Liver (tissue), 3 donors: Measurements from ENCODE around the gene SEL1L2.

Experiments used
- CTCF ChIP-seq: fragments of 150-350 bp; IDR thresholded peaks from 2 replicates; pipeline ENCODE4 v1.5.1; 2017; ENCODE audit warnings: improper control_type of control experiment, low read depth, low read length; ENCODE audit not compliant: missing input control
- EGR1 ChIP-seq, 2 donors: IDR thresholded peaks; 2 replicates each; pipeline ENCODE4 v1.6.1; 2016 to 2018; ENCODE audit warnings: antibody characterized with exemption in 2 of 2, low read depth in 2 of 2
- JUND ChIP-seq, 2 donors: IDR thresholded peaks; 2 replicates each; pipeline ENCODE4 v1.6.1; 2016; ENCODE audit warnings: antibody characterized with exemption in 2 of 2
- MAX ChIP-seq: IDR thresholded peaks from 2 replicates; pipeline ENCODE4 v1.6.1; 2016; ENCODE audit warnings: antibody characterized with exemption
- RAD21 ChIP-seq, 2 donors: IDR thresholded peaks; 2 replicates each; pipeline ENCODE4 v1.6.1; 2016; ENCODE audit warnings: antibody characterized with exemption in 2 of 2, mild to moderate bottlenecking in 2 of 2
- SP1 ChIP-seq: IDR thresholded peaks from 2 replicates; pipeline ENCODE4 v1.6.1; 2018; ENCODE audit warnings: antibody characterized with exemption, mild to moderate bottlenecking
- TAF1 ChIP-seq: conservative IDR thresholded peaks from 2 replicates; pipeline ENCODE4 v1.6.1; 2016; ENCODE audit warnings: antibody characterized with exemption, mild to moderate bottlenecking
- ZBTB33 ChIP-seq: IDR thresholded peaks from 2 replicates; pipeline ENCODE4 v1.6.1; 2016; ENCODE audit warnings: antibody characterized with exemption
- donor health status: healthy.
- donor health status: healthy.

GRCh38 chr20:13878566-13878965 is 111.8 kb downstream of the SEL1L2 start:
- TF ChIP-seq TAF1 = no peak
- TF ChIP-seq CTCF = no peak
- TF ChIP-seq EGR1 (IDR thresholded peaks at IDR 0.05; ENCODE audit: low read depth in 2 of 2) = no peak
- TF ChIP-seq JUND (IDR thresholded peaks at IDR 0.05) = no peak
- TF ChIP-seq RAD21 (IDR thresholded peaks at IDR 0.05) = no peak
- TF ChIP-seq MAX = no peak
- no peak for TF ChIP-seq SP1
- no peak for TF ChIP-seq ZBTB33
